ENCODE data around the gene FAM50A.

GRCh38 chrX:154446430-154446829 is 2.5 kb downstream of the FAM50A start:
- TF ChIP-seq CTCF (IDR thresholded peaks at IDR 0.05) (no peak), POLR2A (IDR thresholded peaks at IDR 0.05) (no peak)

All from esophagus squamous epithelium (tissue), 4 donors.